GM21447 (cell line): Measurements from ENCODE around the gene WDFY1.
A peak's percentile ranks its signal among the peaks of the same experiment; 100 is the strongest.

ENCODE experiments used
- ATAC-seq: cut with Tn5 transposase; IDR thresholded peaks from one replicate; pipeline ENCODE4 v1.9.1; 2021; ENCODE audit not compliant: unreplicated experiment

The WDFY1 gene

GRCh38 chr2:223930103-223930976 is 14.8 kb downstream of the WDFY1 start:
- no peak for ATAC-seq

- ATAC-seq, result no peak
Measured at GRCh38 chr2:223929571-223930102, 15.5 kb downstream of the WDFY1 start.

- no peak for ATAC-seq
Measured at GRCh38 chr2:223928113-223929006, 16.8 kb downstream of the WDFY1 start.

- no peak for ATAC-seq
Measured at GRCh38 chr2:223925106-223925505, 20.0 kb downstream of the WDFY1 start.

GRCh38 chr2:223923976-223924375 is 21.2 kb downstream of the WDFY1 start:
- ATAC-seq, result no peak

- ATAC-seq, result no peak
Measured at GRCh38 chr2:223922308-223922707, 22.8 kb downstream of the WDFY1 start.

GRCh38 chr2:223921204-223921603 is 23.9 kb downstream of the WDFY1 start:
- no peak for ATAC-seq

GRCh38 chr2:223920109-223920508 is 25.0 kb downstream of the WDFY1 start:
- no peak for ATAC-seq

- no peak for ATAC-seq
Measured at GRCh38 chr2:223918671-223919134, 26.4 kb downstream of the WDFY1 start.

GRCh38 chr2:223916181-223916920 is 28.8 kb downstream of the WDFY1 start:
- ATAC-seq, result no peak

- ATAC-seq, result no peak
Measured at GRCh38 chr2:223915071-223915470, 30.1 kb downstream of the WDFY1 start.

- ATAC-seq, result no peak
Measured at GRCh38 chr2:223914324-223914723, 30.8 kb downstream of the WDFY1 start.

GRCh38 chr2:223909001-223909741 is 36.0 kb downstream of the WDFY1 start:
- no peak for ATAC-seq

- no peak for ATAC-seq
Measured at GRCh38 chr2:223908304-223908998, 36.7 kb downstream of the WDFY1 start.

GRCh38 chr2:223905996-223906395 is 39.1 kb downstream of the WDFY1 start:
- ATAC-seq, result no peak

GRCh38 chr2:223901854-223902253 is 43.3 kb downstream of the WDFY1 start:
- ATAC-seq, result peak; percentile 30

GRCh38 chr2:223901311-223901710 is 43.8 kb downstream of the WDFY1 start:
- no peak for ATAC-seq

GRCh38 chr2:223900531-223900930 is 44.6 kb downstream of the WDFY1 start:
- no peak for ATAC-seq

- ATAC-seq, result no peak
Measured at GRCh38 chr2:223900066-223900465, 45.1 kb downstream of the WDFY1 start.
